Breast epithelium (tissue), 3 donors: ENCODE results near the gene NCBP2L.

Experiments
- CTCF ChIP-seq, 3 donors: fragments of 450-650 bp; IDR thresholded peaks; one replicate each; pipeline ENCODE4 v1.5.1; 2016 to 2017; ENCODE audit warnings: antibody characterized with exemption in 3 of 3, mild to moderate bottlenecking in 3 of 3, moderate library complexity in 3 of 3
- POLR2A ChIP-seq: fragments of 450-650 bp; IDR thresholded peaks from one replicate; pipeline ENCODE4 v1.6.1; 2016; ENCODE audit warnings: antibody characterized with exemption, mild to moderate bottlenecking, moderate library complexity
- POLR2AphosphoS5 ChIP-seq, 3 donors: sonication (generic); formaldehyde crosslinking; IDR thresholded peaks; one replicate each; pipeline ENCODE4 v1.6.1; 2017; ENCODE audit warnings: antibody characterized with exemption in 3 of 3

GRCh38 chrX:107738272-107738671 lies 39.3 kb upstream of the NCBP2L start:
- TF ChIP-seq CTCF (IDR thresholded peaks at IDR 0.05) = no peak
- no peak for TF ChIP-seq POLR2A
- no peak for TF ChIP-seq POLR2AphosphoS5 (IDR thresholded peaks at IDR 0.05)
